PC-3 (cell line): Measurements from ENCODE around the gene TANK.

Source experiments
- EZH2 ChIP-seq: fragments of 300-600 bp; sonication (generic); IDR thresholded peaks from one replicate; pipeline ENCODE4 v1.6.1; 2017; ENCODE audit warnings: antibody characterized with exemption, mild to moderate bottlenecking, low read length; ENCODE audit not compliant: unreplicated experiment
- TF ChIP-seq, protein P1 (sequence below): fragments of 300-600 bp; sonication (generic); conservative IDR thresholded peaks from 2 replicates; pipeline ENCODE4 v1.5.1; 2017; ENCODE audit warnings: antibody characterized with exemption, low read depth, mild to moderate bottlenecking, low read length

DNA sequence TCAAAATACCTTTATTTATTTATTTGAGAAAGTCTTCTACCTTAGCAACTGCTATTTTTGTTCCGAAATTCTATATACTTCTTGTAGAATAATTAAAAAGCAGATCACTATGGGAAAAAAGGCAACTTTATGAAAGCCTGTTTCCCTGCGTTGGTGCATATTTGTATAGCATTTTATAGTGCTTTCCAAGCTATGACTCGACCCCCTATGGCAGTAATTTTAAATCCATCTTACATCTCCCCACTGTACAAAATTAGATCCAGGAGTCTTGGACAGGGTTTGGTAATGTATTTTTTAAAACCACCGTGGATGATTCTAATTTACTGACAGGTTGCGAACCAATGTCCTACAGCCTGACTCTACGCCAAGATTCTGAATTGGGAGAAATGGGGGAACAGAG is 10.1 kb downstream of the TANK start:
- TF ChIP-seq, protein P1, sequence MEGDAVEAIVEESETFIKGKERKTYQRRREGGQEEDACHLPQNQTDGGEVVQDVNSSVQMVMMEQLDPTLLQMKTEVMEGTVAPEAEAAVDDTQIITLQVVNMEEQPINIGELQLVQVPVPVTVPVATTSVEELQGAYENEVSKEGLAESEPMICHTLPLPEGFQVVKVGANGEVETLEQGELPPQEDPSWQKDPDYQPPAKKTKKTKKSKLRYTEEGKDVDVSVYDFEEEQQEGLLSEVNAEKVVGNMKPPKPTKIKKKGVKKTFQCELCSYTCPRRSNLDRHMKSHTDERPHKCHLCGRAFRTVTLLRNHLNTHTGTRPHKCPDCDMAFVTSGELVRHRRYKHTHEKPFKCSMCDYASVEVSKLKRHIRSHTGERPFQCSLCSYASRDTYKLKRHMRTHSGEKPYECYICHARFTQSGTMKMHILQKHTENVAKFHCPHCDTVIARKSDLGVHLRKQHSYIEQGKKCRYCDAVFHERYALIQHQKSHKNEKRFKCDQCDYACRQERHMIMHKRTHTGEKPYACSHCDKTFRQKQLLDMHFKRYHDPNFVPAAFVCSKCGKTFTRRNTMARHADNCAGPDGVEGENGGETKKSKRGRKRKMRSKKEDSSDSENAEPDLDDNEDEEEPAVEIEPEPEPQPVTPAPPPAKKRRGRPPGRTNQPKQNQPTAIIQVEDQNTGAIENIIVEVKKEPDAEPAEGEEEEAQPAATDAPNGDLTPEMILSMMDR: no peak
- no peak for TF ChIP-seq EZH2
